Superior temporal gyrus (tissue), 1 donor: Measurements from ENCODE around the gene CCDC87.

ENCODE experiments used
- DNase-seq: peaks from one replicate; pipeline ENCODE4 v3.0.0-alpha.2; 2016; ENCODE audit errors: extremely low spot score

The CCDC87 gene

DNA sequence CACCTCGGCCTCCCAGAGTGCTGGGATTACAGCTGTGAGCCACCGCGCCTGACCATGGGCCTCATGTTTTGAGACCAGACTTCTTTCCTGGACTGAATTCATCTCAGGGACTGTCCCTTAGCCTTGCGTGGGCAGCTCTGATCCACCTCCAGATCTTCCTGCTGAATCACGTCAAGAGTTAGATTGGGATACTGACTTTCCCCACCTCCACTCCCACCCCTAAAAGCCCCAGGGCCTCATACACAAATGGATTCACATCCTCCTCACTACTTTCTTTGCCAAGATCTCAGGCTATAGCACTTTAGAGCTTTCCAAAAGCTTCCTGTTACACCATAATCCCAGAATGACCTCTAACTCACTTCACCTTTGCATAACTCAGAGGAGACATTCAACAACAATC is 12.1 kb downstream of the CCDC87 start:
- no peak for DNase-seq

DNA sequence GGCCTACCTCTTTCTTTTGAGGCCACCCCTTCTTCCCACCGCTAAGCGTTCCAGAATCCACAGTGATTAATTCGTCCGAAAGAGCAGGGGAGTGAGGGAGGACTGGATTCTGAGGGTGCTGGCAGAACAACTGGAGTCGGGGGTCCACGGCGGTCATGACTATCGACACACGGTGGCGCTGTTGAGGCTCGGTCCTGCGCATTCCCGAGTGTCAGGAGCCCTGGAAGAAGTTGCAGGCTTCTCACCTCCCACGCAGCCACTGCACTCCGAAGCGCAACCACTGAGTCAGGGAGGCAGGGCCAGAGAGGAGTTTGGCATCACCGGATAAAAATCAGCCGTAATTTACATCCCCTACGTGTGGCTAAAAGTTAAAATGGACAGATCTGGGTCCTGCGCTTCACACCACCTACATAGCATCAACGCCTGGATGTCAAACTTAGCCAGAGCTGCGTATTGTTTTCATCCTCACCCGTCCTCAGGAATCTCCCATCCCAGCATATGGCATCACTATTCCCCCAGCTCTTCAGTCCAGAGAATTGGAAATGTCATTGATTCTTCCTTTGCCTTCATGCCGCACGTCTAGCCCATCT is 13.8 kb downstream of the CCDC87 start:
- peak; percentile 80 for DNase-seq

DNA sequence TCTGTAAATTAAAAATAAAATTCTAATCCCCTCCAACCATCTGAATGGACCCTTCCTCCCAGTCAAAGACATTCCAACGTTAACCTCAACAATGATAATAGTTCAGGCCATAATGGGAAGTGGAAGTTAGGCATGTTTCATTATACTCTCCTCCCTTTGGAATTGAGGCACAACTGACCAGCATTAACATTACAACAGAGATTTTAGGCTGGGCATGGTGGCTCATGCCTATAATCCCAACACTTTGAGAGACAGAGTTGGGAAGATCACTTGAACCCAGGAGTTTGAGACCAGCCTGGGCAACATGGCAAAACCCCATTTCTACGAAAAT is 22.0 kb downstream of the CCDC87 start:
- no peak for DNase-seq

DNA sequence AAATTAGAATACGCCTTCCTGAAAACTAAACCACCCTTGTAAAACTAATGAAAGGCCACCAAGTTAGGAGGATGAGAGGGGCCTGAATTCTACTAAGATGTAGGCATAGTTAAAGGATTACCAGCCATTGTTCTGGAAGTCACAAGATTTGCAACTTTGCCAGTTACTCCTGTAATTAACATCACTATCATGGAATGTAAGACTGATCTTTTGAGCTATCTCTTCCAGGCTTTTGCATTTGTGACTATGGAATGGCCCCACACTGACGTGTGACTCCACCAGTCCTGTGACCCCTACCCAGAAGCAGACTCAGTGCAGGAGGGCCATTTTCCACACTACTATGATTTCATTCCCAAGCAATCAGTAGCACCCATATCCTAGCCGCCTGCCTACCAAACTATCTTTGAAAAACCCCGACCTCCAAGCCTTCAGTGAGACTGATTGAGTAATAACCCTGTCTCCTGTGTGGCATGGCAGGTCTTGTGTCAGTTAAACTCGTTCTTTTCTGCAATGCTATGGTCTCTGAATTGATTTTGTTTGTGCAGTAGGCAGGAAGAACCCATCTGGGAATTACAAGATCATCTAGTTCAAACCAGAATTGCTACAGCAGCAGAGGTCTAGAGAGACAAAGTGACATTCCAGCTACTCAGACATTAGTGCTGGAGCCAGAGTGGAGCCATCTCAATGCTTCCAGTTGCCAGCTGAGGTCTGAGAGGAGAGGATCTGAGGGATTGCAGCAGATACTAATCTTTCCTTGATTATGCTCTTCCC is 22.6 kb downstream of the CCDC87 start:
- no peak for DNase-seq

DNA sequence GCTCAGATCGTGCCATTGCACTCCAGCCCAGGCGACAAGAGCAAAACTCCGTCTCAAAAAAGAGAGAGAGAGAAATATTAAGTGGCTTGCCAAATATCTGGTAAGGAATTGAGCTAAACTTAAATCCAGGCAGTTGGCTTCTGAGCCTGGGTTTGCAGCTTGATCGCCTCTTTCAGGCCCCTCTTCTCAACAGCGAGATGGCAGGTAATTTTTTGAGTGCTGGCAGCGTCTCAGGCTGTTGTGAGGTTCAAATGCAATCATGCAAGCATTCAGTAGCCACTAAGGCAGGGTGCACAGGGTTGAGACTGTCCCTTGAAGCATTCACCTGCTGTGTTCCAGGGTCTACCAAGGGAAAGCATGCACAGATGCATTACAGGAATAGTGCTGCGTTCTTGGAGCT is 23.8 kb downstream of the CCDC87 start:
- DNase-seq, result no peak

DNA sequence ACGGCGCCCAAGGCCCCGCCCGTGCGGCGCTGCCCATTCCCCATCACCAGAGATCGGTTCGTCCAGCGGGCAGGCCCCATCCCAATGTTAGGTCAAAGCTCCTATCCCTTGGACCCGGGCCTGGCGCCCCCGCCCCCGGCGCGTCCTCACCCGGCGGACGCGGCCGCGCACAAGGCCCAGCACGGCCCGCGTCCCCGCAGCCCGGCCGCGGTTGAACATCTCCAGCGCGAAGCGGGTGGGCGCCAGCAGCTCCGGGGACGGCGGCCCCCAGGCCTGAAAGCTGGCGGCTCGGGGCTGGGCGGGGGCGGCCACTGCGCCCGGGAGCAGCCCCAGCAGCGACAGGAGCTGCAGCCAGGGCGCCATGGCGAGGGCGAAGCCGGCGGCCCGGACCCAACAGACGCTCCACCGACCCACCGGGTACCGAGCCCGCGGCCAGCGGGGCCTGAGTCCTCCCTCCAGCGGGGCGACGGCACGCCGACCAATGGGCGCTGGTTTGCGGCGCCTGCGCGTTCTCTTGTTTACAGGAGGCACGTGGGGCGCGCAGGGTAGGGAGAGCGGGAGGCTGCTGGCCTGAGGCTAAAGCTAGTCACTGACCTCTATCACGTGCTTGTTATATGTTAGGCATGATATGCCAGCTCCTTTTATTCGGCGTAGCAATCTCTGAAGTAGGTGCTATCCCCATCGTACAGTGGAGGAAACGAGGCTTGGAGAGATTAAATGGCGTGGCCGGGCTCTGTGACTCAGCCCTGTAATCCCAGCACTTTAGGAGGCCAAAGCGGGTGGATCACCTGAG is 24.5 kb downstream of the CCDC87 start, which contains the start of gene CTSF:
TSS of gene CTSF (minus strand) at position 483 of the 793 bp plus-strand sequence. CDS start at position 363, 120 bp downstream.
- peak; percentile 97 for DNase-seq

DNA sequence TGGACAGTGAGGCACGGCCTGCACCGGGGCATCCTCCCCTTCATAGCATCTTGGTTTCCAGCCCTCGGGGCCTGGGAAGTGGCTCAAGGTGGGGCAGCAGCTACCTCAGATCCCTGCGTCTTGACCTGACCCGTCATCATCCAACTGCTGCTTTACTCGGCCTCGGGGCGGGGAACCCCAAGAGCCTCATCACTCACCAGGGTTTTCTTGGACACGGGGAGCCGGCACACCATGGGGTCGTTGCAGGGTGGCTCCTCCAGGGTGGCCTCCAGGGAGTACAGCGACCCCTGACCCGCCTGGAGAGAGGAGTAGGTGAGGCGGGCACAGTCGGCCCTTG is 25.1 kb downstream of the CCDC87 start:
- DNase-seq, result no peak

DNA sequence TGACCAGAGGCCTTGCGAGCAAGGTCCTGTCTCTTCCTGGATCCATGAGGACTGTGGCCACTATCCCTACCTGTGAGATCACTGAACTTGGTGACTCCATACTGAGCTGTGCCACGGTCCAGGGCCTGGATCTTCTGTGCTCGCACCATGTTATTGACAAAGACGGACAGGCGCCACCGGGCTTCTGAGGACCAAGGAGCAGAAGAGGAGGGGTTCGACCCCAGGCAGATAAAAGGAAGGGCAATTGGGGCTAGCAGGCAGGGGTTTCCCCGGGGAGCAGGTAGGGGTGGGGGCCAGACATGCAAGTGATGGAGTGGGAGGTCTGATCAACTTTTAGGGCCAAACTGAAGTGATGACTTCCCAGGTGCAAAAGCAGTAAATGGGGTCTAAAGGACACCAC is 26.6 kb downstream of the CCDC87 start:
- DNase-seq, result no peak

DNA sequence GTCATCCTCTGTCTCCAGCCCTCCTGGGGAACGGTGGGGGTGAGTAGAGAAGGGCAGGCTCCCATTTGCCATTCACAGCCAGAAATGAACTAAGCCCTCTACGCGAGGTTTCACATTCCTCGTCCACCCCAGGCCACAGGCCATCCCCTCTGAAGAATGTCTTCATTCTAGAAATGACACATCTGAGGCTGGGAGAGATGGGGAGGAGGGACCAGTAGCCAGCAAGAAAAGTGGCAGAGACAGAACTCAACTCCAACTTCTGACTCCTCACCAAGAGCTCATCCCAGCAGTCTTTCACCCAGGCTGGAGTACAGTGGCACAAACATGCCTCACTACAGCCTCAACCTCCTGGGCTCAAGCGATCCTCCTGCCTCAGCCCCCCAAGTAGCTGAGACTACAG is 27.9 kb downstream of the CCDC87 start:
- DNase-seq, result no peak

DNA sequence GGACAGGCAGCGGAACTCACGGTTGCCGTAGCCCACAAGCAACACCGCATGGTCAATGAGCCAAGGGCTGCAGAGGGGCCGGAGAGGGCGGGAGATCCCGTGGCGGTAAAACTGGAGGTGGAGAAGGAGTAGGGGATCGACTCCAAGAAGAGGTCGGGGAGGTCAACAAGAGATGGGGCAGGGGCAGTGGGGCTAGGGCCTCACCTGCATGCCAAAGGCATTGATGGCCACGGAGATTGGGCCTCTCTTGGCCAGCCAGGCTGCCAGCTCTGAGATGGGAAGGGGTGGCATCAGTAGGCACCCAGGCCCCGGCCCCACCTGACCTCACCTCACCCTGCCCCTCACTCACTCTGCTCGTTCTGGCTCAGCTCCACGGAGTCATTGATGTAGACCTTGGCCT is 28.3 kb downstream of the CCDC87 start:
- no peak for DNase-seq

DNA sequence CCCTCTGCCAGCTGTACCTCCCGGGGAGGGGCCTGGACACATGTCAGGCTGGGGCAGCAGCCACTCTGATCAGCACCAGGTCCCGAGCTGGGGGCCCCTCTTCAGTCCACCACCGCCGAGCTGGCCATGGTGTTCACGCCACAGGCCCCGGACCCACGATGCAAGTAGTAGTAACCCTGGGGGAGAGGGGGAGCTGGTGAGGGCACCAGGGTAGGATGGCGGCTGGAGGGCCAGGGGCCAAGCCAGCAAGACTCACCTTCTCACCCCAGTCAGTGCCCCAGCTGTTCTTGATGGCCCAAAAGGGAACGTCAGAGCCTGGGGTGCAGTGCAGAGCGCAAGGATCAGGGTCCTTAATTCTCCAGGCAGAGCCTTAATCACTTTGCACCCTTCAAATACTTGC is 29.0 kb downstream of the CCDC87 start:
- no peak for DNase-seq

DNA sequence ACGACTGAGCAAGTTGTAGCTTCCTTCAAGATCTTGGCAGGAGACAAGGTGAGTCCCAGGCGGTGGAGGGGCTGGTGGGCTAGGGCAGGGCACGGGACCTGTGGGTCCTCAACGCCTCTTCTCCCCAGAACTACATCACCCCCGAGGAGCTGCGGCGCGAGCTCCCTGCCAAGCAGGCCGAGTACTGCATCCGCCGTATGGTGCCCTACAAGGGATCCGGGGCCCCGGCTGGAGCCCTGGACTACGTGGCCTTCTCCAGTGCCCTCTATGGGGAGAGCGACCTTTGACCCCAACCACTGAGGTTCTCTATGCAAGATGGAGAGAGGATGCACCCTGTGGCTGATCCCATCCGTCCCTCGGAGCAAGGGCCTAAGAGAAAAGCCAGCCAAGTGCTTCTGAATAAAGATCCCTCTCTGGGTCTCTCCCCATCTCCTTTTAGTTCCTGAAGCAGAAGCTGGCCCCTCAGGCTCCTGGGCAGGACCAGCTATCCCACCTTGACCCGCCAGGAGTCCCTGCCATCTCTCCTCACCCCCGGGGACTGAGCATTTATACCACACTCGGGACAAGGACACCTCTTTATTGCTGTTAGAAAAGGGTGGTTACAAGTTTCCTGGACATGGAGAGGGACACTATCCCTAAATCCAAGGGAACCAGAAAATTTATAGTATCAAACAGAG is 29.8 kb downstream of the CCDC87 start:
- no peak for DNase-seq

DNA sequence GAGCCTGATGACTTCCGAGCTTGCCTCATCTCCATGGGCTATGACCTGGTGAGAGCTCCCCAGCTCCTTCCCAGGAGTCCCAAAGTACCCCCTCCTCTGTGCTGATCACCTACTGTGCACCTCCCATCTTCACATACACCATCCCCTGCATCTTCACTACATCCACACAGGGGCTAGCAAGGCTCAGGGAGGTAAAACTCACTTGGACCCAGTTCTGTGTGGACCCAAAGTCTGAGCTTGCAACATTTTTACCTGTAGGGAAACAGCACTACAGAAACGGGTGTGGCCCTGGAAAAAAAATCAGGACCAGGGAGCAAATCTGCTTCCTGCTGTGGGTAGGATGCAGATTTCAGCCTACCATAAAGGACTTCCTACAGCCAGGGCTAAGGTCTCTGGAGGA is 30.6 kb downstream of the CCDC87 start:
- DNase-seq, result no peak

DNA sequence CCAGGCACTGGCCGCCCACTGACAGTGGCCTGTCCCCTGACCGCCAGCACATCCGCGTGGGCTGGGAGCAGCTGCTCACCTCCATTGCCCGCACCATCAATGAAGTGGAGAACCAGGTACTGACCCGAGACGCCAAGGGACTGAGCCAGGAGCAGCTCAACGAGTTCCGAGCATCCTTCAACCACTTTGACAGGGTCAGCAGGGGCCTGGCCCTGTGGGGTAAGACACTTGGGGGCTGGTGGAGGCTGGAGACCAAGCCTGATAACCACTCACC is 31.0 kb downstream of the CCDC87 start:
- no peak for DNase-seq

DNA sequence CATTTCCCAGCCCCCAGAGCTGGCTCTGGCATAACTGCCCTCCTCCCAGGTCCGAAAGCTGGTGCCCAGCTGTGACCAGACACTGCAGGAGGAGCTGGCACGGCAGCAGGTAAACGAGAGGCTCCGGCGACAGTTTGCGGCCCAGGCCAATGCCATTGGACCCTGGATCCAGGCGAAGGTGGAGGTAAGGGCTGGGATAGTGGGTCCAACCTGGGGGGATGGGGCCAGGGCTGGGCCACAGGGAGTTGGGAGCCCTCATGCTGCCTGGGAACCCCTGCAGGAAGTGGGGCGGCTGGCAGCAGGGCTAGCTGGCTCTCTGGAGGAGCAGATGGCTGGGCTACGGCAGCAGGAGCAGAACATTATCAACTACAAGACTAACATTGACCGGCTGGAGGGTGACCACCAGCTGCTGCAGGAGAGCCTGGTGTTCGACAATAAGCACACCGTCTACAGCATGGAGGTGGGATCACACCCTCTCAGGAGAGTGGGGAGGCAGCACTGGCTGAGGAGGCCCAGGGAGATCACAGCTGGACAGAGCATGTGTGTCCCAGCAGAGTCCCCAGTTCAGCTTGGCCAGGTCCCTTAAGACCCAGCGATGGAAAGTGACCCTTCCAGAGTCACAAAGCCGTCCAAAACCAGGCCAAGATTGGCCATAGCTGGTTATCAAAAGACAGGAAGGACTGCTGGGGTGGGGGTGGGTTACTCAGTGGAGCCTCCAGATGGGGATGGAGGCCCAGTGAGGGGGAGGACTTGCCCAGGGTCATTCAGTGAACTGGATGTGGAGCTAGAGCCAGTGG is 31.5 kb downstream of the CCDC87 start:
- DNase-seq, result no peak

DNA sequence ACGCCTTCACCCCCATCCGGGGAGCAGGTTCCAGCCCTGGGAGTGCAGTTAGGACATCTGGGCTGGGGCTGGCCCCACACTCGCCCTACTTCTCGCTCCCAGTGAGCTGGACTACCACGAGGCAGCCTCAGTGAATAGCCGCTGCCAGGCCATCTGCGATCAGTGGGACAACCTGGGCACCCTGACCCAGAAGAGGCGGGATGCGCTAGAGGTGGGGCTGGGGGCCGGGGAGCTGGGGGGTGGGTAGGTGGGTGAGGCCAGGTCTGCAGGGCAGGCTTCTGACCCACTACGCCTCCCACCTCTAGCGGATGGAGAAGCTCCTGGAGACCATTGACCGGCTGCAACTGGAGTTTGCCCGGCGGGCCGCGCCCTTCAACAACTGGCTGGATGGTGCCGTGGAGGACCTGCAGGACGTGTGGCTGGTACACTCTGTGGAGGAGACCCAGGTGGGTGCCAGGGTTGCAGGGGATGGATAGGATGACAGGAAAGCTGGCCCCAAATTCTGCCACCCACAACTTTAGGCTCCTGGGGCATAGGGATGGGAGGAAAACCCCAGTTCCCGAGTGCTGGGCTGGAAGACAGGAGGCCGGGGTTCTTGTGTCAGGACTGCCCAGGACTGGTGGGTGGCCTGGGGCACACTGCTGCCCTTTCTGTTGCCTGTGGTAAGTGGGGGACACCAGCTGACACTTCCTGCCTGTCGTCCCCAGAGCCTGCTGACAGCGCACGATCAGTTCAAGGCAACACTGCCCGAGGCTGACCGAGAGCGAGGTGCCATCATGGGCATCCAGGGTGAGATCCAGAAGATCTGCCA is 32.8 kb downstream of the CCDC87 start:
- DNase-seq, result no peak

DNA sequence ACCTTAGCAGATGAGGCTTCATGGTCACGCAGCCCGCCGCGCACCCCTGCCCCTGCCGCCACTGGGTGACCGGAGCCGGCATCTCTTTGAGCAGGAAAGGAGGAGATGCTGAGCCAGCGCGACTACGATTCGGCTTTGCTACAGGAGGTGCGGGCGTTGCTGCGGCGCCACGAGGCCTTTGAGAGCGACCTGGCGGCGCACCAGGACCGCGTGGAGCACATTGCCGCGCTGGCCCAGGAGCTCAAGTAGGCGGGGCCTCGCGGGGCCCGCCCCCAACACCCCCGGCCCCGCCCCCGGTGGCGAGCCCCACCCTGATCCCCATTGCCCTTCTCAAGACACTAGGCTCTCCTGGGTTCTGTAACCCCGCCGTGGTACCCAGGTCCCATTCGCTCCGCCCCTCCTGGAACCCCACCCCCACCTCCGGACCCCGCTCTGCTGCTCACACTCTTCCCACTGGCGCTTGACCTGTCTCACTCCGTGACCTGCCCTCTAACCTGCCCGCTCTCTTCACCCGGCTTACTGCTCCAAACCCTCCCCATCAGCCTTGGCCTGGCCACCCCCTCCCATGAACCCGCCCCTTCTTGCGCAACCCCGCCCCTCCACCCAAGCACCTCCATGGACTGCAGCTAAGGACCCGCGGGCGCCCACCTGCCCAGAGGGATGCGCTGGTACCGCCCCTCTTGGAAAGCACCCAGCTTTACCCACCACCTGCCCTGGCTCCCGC is 33.6 kb downstream of the CCDC87 start:
- no peak for DNase-seq

DNA sequence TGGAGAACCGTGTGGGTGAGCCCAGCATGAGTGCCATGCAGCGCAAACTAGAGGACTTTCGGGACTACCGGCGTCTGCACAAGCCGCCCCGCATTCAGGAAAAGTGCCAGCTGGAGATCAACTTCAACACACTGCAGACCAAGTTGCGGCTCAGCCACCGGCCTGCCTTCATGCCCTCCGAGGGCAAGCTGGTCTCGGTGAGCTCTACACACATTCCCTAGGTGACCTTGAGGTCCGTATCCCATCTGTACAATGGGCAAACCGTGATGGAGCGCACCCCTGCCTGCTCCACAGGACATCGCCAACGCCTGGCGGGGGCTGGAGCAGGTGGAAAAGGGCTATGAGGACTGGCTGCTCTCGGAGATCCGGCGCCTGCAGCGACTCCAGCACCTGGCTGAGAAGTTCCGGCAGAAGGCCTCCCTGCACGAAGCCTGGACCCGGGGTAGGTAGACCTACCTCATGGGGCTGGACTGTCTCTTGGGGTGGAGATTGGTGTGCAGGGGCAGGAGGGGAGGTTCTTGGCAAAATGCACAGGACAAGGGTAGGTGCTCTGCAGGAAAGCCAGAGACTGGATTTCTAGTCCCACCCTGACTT is 35.0 kb downstream of the CCDC87 start:
- DNase-seq, result no peak

DNA sequence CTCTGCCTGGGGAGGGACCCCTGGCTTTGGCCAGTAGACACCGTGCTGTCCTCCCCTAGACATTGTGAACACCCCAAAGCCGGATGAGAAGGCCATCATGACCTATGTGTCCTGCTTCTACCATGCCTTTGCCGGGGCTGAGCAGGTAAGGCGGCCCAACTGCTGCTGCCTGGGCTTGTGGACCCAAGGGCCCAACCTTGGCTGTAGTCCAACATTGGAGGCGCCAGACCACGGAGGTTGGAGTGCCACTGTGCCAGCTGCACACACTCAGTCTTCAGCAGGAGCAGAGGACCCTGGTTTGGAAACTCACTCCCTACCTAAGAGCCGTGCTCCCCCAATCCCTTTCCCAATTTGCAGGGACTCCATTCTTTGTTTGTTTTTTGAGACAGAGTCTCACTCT is 36.8 kb downstream of the CCDC87 start:
- DNase-seq, result no peak

DNA sequence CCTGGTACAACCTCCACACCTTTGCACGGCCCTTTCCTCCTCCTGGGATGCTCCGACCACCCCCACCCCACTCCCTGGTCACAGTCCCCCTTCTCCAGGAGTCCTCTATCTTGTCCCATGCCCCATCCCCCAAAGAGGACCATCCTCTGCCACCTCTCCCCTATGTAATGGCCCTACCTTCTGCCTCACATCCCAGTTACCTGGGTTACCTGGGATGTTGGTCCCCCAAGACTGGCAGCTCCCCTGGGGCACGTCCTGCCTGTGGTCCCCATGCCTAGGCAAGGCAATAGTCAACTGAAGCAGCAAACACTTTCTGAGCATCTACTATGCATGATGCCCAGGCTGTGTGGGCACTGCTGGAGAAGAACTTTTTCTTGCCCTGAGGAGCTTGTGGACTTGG is 37.4 kb downstream of the CCDC87 start:
- no peak for DNase-seq
